ENCODE data around the gene PWWP2B.

DNA sequence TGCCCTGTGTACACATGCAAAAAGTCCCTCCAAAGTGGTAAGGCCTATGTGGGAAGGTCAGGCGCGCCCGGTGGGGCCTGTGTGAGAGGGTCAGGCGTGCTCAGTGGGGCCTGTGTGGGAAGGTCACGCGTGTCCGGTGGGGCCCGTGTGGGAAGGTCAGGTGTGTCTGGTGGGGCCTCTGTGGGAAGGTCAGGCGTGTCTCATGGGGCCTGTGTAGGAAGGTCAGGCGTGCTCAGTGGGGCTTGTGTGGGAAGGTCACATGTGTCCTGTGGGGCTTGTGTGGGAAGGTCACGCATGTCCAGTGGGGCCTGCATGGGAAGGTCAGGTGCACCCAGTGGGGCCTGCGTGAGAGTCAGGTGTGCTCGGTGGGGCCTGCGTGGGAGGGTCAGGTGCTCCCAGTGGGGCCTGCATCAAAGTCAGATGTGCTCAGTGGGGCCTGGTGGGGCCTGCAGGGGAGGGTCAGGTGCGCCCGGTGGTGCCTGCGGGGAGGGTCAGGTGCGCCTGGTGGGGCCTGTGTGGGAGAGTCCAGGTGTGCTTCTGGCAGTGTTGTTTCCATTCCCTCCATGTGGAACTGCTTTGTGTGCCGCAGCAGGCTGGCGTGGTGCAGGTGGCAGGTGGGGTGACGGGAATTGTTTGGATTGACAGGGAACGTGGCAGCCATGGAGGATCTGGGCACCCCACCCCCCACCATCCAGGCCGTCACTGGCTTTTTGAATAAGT, 49.6 kb upstream of the PWWP2B start:
- no peak for TF ChIP-seq EZH2 (IDR thresholded peaks at IDR 0.05; ENCODE audit: insufficient read depth, poor library complexity, severe bottlenecking)
- TF ChIP-seq EZH2phosphoT487 (IDR thresholded peaks at IDR 0.05; ENCODE audit: insufficient read depth, low read depth), result no peak
